Neural progenitor cell (in vitro differentiated cells): ENCODE results near the gene CNOT4. TPM values are rescaled to one million over a fixed set of nuclear protein-coding genes. Genes with fewer than 3 reads are reported as not detected.

Experiments used
- DNase-seq: peaks from one replicate; pipeline ENCODE4 v3.0.0-alpha.2; 2016; ENCODE audit warnings: low spot score
- H2AFZ ChIP-seq: fragments of 200-600 bp; sonication (generic); replicated peaks from 2 replicates; pipeline ENCODE4 v1.6.1; 2016; ENCODE audit warnings: antibody characterized with exemption
- H3F3A ChIP-seq: fragments of 200-600 bp; sonication (generic); 2 replicates; pipeline ENCODE4 v1.6.1; 2016; ENCODE audit warnings: antibody characterized with exemption, low read depth
- H3K27ac ChIP-seq: fragments of 200-600 bp; sonication (generic); 2 replicates; pipeline ENCODE4 v1.5.1; 2016; ENCODE audit warnings: mild to moderate bottlenecking
- H3K27me3 ChIP-seq: fragments of 200-600 bp; sonication (generic); 2 replicates; pipeline ENCODE4 v1.6.1; 2016; ENCODE audit warnings: mild to moderate bottlenecking, moderate library complexity
- H3K36me3 ChIP-seq: fragments of 200-600 bp; sonication (generic); 2 replicates; pipeline ENCODE4 v1.5.1; 2016
- H3K4me1 ChIP-seq: fragments of 200-600 bp; sonication (generic); 2 replicates; pipeline ENCODE4 v1.6.1; 2016; ENCODE audit warnings: mixed run types
- H3K4me2 ChIP-seq: fragments of 200-600 bp; sonication (generic); 2 replicates; pipeline ENCODE4 v1.6.1; 2016
- H3K4me3 ChIP-seq: fragments of 200-600 bp; sonication (generic); 2 replicates; pipeline ENCODE4 v1.5.1; 2016
- H3K79me2 ChIP-seq: fragments of 200-600 bp; sonication (generic); 2 replicates; pipeline ENCODE4 v1.6.1; 2016; ENCODE audit warnings: low read depth
- H3K9ac ChIP-seq: fragments of 200-600 bp; sonication (generic); 2 replicates; pipeline ENCODE4 v1.6.1; 2016
- H3K9me3 ChIP-seq: fragments of 200-600 bp; sonication (generic); 2 replicates; pipeline ENCODE4 v1.5.1; 2016; ENCODE audit warnings: low read depth
- H4K20me1 ChIP-seq: fragments of 200-600 bp; sonication (generic); 2 replicates; pipeline ENCODE4 v1.6.1; 2016; ENCODE audit warnings: low read depth
- H3K27ac Mint-ChIP-seq: 3 replicates; pipeline ENCODE4 v1.8.0; 2021; ENCODE audit warnings: mixed read lengths
- H3K27me3 Mint-ChIP-seq: 2 replicates; pipeline ENCODE4 v1.8.0; 2022; ENCODE audit warnings: low read depth, mild to moderate bottlenecking, inconsistent platforms, moderate library complexity, mixed read lengths; ENCODE audit not compliant: insufficient read depth
- H3K36me3 Mint-ChIP-seq: 3 replicates; pipeline ENCODE4 v1.8.0; 2021; ENCODE audit warnings: mixed read lengths
- H3K4me1 Mint-ChIP-seq: 3 replicates; pipeline ENCODE4 v1.8.0; 2021; ENCODE audit warnings: mixed read lengths
- H3K4me3 Mint-ChIP-seq: 3 replicates; pipeline ENCODE4 v1.8.0; 2021; ENCODE audit warnings: mild to moderate bottlenecking, moderate library complexity, mixed read lengths
- H3K9me3 Mint-ChIP-seq: 3 replicates; pipeline ENCODE4 v1.8.0; 2020; ENCODE audit warnings: mixed read lengths
- EZH2 ChIP-seq: fragments of 200-600 bp; sonication (generic); IDR thresholded peaks from 2 replicates; pipeline ENCODE4 v1.6.1; 2017; ENCODE audit warnings: antibody characterized with exemption, mild to moderate bottlenecking, moderate library complexity
- EZH2phosphoT487 ChIP-seq: fragments of 200-600 bp; sonication (generic); IDR thresholded peaks from 2 replicates; pipeline ENCODE4 v1.6.1; 2017; ENCODE audit warnings: antibody characterized with exemption
- total RNA-seq: library from RNA; depleted of rRNA; stranded (reverse); fragments of >200 nt; gene quantifications from 2 replicates; pipeline ENCODE4 v1.2.3, GENCODE V29; 2015; ENCODE audit warnings: low replicate concordance
- TF ChIP-seq, protein P1 (sequence below): fragments of 200-600 bp; sonication (generic); IDR thresholded peaks from 2 replicates; pipeline ENCODE4 v1.5.1; 2017; ENCODE audit warnings: antibody characterized with exemption, mild to moderate bottlenecking

The CNOT4 gene
- total RNA-seq, 1 donor from 2014 or later: 21.4 TPM

GRCh38 chr7:135519871-135520270, 10.0 kb upstream of the CNOT4 start:
- H3K27ac ChIP-seq: no peak overlapping the region
- no peaks in the 10 kb centered on the region for H3K9me3 ChIP-seq
- peaks cover 21% of the 10 kb centered on the region for H3K4me1 Mint-ChIP-seq
- no peaks in the 10 kb centered on the region for H3K9me3 Mint-ChIP-seq
- no peaks in the 10 kb centered on the region for H3K27me3 ChIP-seq
- H3K27me3 Mint-ChIP-seq: peaks cover 4% of the 10 kb centered on the region
- DNase-seq: no peak
- no peaks in the 10 kb centered on the region for H3K4me1 ChIP-seq
- no peaks in the 10 kb centered on the region for H3K79me2 ChIP-seq
- no peak overlapping the region for H3K4me3 ChIP-seq
- no peaks in the 10 kb centered on the region for H3K36me3 Mint-ChIP-seq
- H3K27ac Mint-ChIP-seq: no peak overlapping the region
- H3K36me3 ChIP-seq: no peaks in the 10 kb centered on the region
- no peak overlapping the region for H3K4me2 ChIP-seq
- H2AFZ ChIP-seq: no peak overlapping the region
- H3K9ac ChIP-seq: no peak overlapping the region
- H3K4me3 Mint-ChIP-seq: no peak overlapping the region
- H3F3A ChIP-seq: no peaks in the 10 kb centered on the region
- H4K20me1 ChIP-seq: no peaks in the 10 kb centered on the region
- TF ChIP-seq EZH2phosphoT487: no peak
- no peak for TF ChIP-seq EZH2
- TF ChIP-seq, protein P1, sequence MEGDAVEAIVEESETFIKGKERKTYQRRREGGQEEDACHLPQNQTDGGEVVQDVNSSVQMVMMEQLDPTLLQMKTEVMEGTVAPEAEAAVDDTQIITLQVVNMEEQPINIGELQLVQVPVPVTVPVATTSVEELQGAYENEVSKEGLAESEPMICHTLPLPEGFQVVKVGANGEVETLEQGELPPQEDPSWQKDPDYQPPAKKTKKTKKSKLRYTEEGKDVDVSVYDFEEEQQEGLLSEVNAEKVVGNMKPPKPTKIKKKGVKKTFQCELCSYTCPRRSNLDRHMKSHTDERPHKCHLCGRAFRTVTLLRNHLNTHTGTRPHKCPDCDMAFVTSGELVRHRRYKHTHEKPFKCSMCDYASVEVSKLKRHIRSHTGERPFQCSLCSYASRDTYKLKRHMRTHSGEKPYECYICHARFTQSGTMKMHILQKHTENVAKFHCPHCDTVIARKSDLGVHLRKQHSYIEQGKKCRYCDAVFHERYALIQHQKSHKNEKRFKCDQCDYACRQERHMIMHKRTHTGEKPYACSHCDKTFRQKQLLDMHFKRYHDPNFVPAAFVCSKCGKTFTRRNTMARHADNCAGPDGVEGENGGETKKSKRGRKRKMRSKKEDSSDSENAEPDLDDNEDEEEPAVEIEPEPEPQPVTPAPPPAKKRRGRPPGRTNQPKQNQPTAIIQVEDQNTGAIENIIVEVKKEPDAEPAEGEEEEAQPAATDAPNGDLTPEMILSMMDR: no peak

- no peaks in the 10 kb centered on the region for H3K4me1 ChIP-seq
- H3K9ac ChIP-seq: no peak overlapping the region
- DNase-seq: no peak
- H3K4me2 ChIP-seq: no peak overlapping the region
- no peak overlapping the region for H2AFZ ChIP-seq
- H3K27me3 Mint-ChIP-seq: peaks cover 4% of the 10 kb centered on the region
- no peak overlapping the region for H3K27ac ChIP-seq
- no peaks in the 10 kb centered on the region for H3K27me3 ChIP-seq
- H3K4me3 ChIP-seq: no peak overlapping the region
- peaks cover 21% of the 10 kb centered on the region for H3K4me1 Mint-ChIP-seq
- no peaks in the 10 kb centered on the region for H3K9me3 Mint-ChIP-seq
- no peaks in the 10 kb centered on the region for H3K36me3 Mint-ChIP-seq
- TF ChIP-seq EZH2phosphoT487 (no peak), EZH2 (no peak)
- TF ChIP-seq, protein P1: no peak
- H3F3A ChIP-seq: no peaks in the 10 kb centered on the region
- H3K79me2 ChIP-seq: no peaks in the 10 kb centered on the region
- peak overlapping the region; percentile 58 for H3K27ac Mint-ChIP-seq
- no peak overlapping the region for H3K4me3 Mint-ChIP-seq
- no peaks in the 10 kb centered on the region for H3K9me3 ChIP-seq
- H3K36me3 ChIP-seq: no peaks in the 10 kb centered on the region
- H4K20me1 ChIP-seq: no peaks in the 10 kb centered on the region
Measured at GRCh38 chr7:135519233-135519688, 9.4 kb upstream of the CNOT4 start.

- no peak overlapping the region for H3K27ac Mint-ChIP-seq
Measured at GRCh38 chr7:135518748-135519147, 8.8 kb upstream of the CNOT4 start.

More at GRCh38 chr7:135518748-135519147, 8.8 kb upstream of the CNOT4 start:
- H3K27ac ChIP-seq: no peak overlapping the region
- H3K9me3 Mint-ChIP-seq: no peaks in the 10 kb centered on the region
- H3K4me3 Mint-ChIP-seq: no peak overlapping the region
- no peak overlapping the region for H2AFZ ChIP-seq
- no peak overlapping the region for H3K4me3 ChIP-seq
- H3K27me3 ChIP-seq: no peaks in the 10 kb centered on the region
- no peak for DNase-seq
- no peaks in the 10 kb centered on the region for H3K36me3 Mint-ChIP-seq
- H4K20me1 ChIP-seq: no peaks in the 10 kb centered on the region
- H3K79me2 ChIP-seq: no peaks in the 10 kb centered on the region
- peaks cover 3% of the 10 kb centered on the region for H3K27me3 Mint-ChIP-seq
- no peak overlapping the region for H3K9ac ChIP-seq
- H3K9me3 ChIP-seq: no peaks in the 10 kb centered on the region
- H3F3A ChIP-seq: no peaks in the 10 kb centered on the region
- H3K4me1 ChIP-seq: no peaks in the 10 kb centered on the region
- H3K36me3 ChIP-seq: no peaks in the 10 kb centered on the region
- no peak overlapping the region for H3K4me2 ChIP-seq
- TF ChIP-seq, protein P1: no peak
- TF ChIP-seq EZH2phosphoT487: no peak
- TF ChIP-seq EZH2: no peak
- H3K4me1 Mint-ChIP-seq: peaks cover 21% of the 10 kb centered on the region
